ENCODE data around the gene FBXO44. TPM values are rescaled to one million over a fixed set of nuclear protein-coding genes. Genes with fewer than 3 reads are reported as not detected.

FBXO44 gene
- total and polyA plus RNA-seq, 12 donors: 6.3 to 121 (median 38.1) TPM

- H3K4me1 ChIP-seq (replicated peaks in 1 of 2): no peaks in the 10 kb centered on the region
- H3K4me3 ChIP-seq: no peak overlapping the region
- intact Hi-C loops (cut with DNase I): no loop called here
- no peaks in the 10 kb centered on the region for H3K9me3 ChIP-seq (replicated peaks in 1 of 3)
- WGBS, 4 donors: 84 to 98% (median 90%) methylated on average over 6 of the region's 6 CpGs
- no peak for DNase-seq
- peaks cover 0 to 35% of the 10 kb centered on the region in 2 donors for H3K36me3 ChIP-seq (replicated peaks in 1 of 2)
- no peak overlapping the region for H3K27ac ChIP-seq
- TF ChIP-seq CTCF (IDR thresholded peaks at IDR 0.05) (no peak), POLR2A (IDR thresholded peaks at IDR 0.05) (no peak)
- H3K27me3 ChIP-seq: no peaks in the 10 kb centered on the region
These were observed 16.5 kb downstream of the FBXO44 start for GRCh38 chr1:11671205-11671543.

- WGBS, 4 donors: 94 to 100% (median 95%) methylated on average over 10 to 14 of the region's 14 CpGs
- peaks cover 0 to 40% of the 10 kb centered on the region in 2 donors for H3K36me3 ChIP-seq (replicated peaks in 1 of 2)
- no peaks in the 10 kb centered on the region for H3K27me3 ChIP-seq
- H3K9me3 ChIP-seq (replicated peaks in 1 of 3): no peaks in the 10 kb centered on the region
- H3K27ac ChIP-seq: no peak overlapping the region
- intact Hi-C loops (cut with DNase I): no loop called here
- TF ChIP-seq CTCF (IDR thresholded peaks at IDR 0.05): no peak
- no peak for TF ChIP-seq POLR2A (IDR thresholded peaks at IDR 0.05)
- H3K4me3 ChIP-seq: no peak overlapping the region
- DNase-seq: peak in 1 of 7 donors; percentile 46
- H3K4me1 ChIP-seq (replicated peaks in 1 of 2): no peaks in the 10 kb centered on the region
These were observed 17.0 kb downstream of the FBXO44 start for GRCh38 chr1:11671544-11672286.

- H3K27me3 ChIP-seq: no peaks in the 10 kb centered on the region
- no peaks in the 10 kb centered on the region for H3K4me1 ChIP-seq (replicated peaks in 1 of 2)
- TF ChIP-seq CTCF (IDR thresholded peaks at IDR 0.05) (no peak), POLR2A (IDR thresholded peaks at IDR 0.05) (no peak)
- intact Hi-C loops (cut with DNase I): no loop called here
- no peak overlapping the region for H3K27ac ChIP-seq
- 93 to 98% (median 95%) methylated on average over 8 to 14 of the region's 14 CpGs for WGBS, 4 donors
- H3K36me3 ChIP-seq (replicated peaks in 1 of 2): peaks cover 0 to 40% of the 10 kb centered on the region in 2 donors
- no peaks in the 10 kb centered on the region for H3K9me3 ChIP-seq (replicated peaks in 1 of 3)
- no peak overlapping the region for H3K4me3 ChIP-seq
- DNase-seq: no peak
These were observed 18.6 kb downstream of the FBXO44 start for GRCh38 chr1:11673089-11673769.

GRCh38 chr1:11674488-11674887 lies 19.8 kb downstream of the FBXO44 start:
- intact Hi-C loops (cut with DNase I): no loop called here
- no peak overlapping the region for H3K4me3 ChIP-seq
- 91 to 98% (median 97%) methylated on average over 4 to 14 of the region's 14 CpGs for WGBS, 4 donors
- no peak for DNase-seq
- no peaks in the 10 kb centered on the region for H3K4me1 ChIP-seq (replicated peaks in 1 of 2)
- no peak overlapping the region for H3K27ac ChIP-seq
- no peak for TF ChIP-seq POLR2A (IDR thresholded peaks at IDR 0.05)
- TF ChIP-seq CTCF (IDR thresholded peaks at IDR 0.05): no peak
- no peaks in the 10 kb centered on the region for H3K27me3 ChIP-seq
- no peaks in the 10 kb centered on the region for H3K9me3 ChIP-seq (replicated peaks in 1 of 3)
- peaks cover 0 to 40% of the 10 kb centered on the region in 2 donors for H3K36me3 ChIP-seq (replicated peaks in 1 of 2)

All from adrenal gland (tissue), 12 donors.